OCI-LY1 (cell line): Measurements from ENCODE around the gene ZNF705A.

ENCODE experiments used
- EZH2 ChIP-seq: fragments of 200-600 bp; sonication (generic), shearing (Covaris generic); IDR thresholded peaks from 2 replicates; pipeline ENCODE4 v1.8.0; 2017; ENCODE audit warnings: borderline replicate concordance, mixed run types, mild to moderate bottlenecking, antibody characterized with exemption, low read length, moderate library complexity, mixed read lengths
- TF ChIP-seq, protein P1 (sequence below): fragments of 200-600 bp; sonication (generic), shearing (Covaris generic); IDR thresholded peaks from 2 replicates; pipeline ENCODE4 v1.5.1; 2017; ENCODE audit warnings: mild to moderate bottlenecking, antibody characterized with exemption, low read length, moderate library complexity, mixed read lengths

DNA sequence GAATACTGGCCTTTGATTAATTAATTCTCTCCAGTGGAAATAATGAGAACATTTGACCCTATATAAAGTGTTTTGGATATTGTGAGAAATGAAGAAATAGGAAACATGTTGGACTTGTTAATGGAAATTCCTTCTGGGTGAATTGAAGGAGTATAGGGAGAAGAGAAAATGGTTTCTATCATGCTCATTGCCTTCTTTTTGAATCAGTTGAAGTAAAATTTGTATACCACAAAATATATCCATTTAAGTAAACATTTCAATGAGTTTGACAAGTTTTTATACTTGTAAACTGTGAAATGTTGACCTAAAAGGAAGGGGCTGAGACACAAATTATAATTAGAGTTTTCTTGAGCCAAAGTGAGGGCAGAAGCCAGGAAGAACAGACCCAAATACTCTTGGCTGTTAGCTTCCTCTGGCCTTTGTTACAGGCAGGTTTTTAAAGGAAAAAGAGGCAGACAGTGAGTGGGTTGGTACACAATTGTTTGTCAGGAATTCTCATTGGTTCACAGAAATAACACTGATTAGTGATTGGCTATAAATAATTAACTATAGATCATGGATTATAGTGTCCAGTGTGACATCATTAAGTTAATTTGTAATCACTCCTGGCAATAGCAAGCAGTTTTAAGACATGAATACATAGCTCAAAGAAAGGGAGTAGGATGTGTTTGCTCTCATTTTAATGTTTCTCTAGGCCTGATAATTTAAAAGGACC is 826 bp downstream of the ZNF705A start:
- TF ChIP-seq, protein P1, sequence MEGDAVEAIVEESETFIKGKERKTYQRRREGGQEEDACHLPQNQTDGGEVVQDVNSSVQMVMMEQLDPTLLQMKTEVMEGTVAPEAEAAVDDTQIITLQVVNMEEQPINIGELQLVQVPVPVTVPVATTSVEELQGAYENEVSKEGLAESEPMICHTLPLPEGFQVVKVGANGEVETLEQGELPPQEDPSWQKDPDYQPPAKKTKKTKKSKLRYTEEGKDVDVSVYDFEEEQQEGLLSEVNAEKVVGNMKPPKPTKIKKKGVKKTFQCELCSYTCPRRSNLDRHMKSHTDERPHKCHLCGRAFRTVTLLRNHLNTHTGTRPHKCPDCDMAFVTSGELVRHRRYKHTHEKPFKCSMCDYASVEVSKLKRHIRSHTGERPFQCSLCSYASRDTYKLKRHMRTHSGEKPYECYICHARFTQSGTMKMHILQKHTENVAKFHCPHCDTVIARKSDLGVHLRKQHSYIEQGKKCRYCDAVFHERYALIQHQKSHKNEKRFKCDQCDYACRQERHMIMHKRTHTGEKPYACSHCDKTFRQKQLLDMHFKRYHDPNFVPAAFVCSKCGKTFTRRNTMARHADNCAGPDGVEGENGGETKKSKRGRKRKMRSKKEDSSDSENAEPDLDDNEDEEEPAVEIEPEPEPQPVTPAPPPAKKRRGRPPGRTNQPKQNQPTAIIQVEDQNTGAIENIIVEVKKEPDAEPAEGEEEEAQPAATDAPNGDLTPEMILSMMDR = no peak
- no peak for TF ChIP-seq EZH2
